Superior temporal gyrus (tissue), 1 donor: ENCODE results near the gene RNASE9.
"Not testable (repeated sequence)": the region's sequence is repeated elsewhere in the genome, so short reads cannot be mapped to it uniquely, and the experiment has no call there.

Experiments used
- DNase-seq: peaks from one replicate; pipeline ENCODE4 v3.0.0-alpha.2; 2016; ENCODE audit errors: extremely low spot score

RNASE9 gene

GRCh38 chr14:20522332-20522731, 38.5 kb downstream of the RNASE9 start:
- no peak for DNase-seq

GRCh38 chr14:20516921-20517320, 43.9 kb downstream of the RNASE9 start:
- DNase-seq, result no peak

GRCh38 chr14:20515846-20516245, 45.0 kb downstream of the RNASE9 start:
- no peak for DNase-seq

GRCh38 chr14:20512177-20512905, 48.5 kb downstream of the RNASE9 start:
- no peak for DNase-seq

DNA sequence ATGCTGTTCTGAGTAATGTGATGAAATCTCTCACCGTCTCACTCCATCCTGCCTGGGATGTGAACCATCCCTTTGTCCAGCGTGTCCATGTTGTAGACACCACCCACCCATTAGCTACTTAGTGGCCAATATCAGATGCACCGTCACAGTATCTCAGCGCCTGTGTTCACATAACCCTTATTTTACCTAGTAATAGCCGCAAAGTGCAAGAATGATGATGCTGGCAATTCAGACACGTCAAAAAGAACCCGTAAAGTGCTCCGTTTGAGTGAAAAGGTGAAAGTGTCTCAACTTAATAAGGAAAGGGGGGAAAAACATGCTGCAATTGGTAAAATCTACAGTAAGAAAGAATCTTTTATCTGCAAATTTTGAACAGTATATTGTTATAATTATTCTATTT, 52.5 kb downstream of the RNASE9 start:
- no peak for DNase-seq

GRCh38 chr14:20507537-20507936, 53.3 kb downstream of the RNASE9 start:
- not testable (repeated sequence) for DNase-seq

- DNase-seq, result not testable (repeated sequence)
Observed at GRCh38 chr14:20506752-20507151, 54.1 kb downstream of the RNASE9 start.

DNA sequence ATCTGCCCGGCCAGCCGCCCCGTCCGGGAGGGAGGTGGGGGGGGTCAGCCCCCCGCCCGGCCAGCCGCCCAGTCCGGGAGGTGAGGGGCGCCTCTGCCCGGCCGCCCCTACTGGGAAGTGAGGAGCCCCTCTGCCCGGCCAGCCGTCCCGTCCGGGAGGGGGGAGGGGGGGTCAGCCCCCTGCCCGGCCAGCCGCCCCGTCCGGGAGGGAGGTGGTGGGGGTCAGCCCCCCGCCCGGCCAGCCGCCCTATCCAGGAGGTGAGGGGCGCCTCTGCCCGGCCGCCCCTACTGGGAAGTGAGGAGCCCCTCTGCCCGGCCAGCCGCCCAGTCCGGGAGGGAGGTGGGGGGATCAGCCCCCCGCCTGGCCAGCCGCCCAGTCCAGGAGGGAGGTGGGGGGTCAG, 54.6 kb downstream of the RNASE9 start:
- DNase-seq, result not testable (repeated sequence)
